ENCODE measurements around the gene PRKCA.
"Not testable (repeated sequence)": the region's sequence is repeated elsewhere in the genome, so short reads cannot be mapped to it uniquely, and the experiment has no call there.

PRKCA gene

DNA sequence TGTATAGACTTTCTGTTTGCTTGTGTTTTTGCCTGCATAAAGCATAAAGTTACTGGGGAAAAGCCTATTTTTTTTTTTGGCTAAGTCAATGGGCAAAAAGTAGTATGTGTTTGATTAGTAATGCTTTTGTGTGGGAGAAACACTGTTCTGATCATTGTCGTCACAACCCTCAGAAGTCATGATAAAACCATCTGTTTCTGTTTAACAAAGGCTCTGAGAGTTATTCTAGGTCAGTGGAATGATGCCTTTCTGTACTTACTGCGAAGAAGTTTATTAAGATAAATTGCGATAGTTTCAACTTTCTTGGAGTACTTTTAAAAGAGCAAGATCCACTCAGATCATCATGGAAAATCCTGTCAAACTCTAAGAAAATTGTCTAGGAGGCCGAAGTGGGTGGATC, 80.9 kb downstream of the PRKCA start:
- DNase-seq (ENCODE audit: low read depth in 2 of 2), result peak; percentile 94 to 95

DNA sequence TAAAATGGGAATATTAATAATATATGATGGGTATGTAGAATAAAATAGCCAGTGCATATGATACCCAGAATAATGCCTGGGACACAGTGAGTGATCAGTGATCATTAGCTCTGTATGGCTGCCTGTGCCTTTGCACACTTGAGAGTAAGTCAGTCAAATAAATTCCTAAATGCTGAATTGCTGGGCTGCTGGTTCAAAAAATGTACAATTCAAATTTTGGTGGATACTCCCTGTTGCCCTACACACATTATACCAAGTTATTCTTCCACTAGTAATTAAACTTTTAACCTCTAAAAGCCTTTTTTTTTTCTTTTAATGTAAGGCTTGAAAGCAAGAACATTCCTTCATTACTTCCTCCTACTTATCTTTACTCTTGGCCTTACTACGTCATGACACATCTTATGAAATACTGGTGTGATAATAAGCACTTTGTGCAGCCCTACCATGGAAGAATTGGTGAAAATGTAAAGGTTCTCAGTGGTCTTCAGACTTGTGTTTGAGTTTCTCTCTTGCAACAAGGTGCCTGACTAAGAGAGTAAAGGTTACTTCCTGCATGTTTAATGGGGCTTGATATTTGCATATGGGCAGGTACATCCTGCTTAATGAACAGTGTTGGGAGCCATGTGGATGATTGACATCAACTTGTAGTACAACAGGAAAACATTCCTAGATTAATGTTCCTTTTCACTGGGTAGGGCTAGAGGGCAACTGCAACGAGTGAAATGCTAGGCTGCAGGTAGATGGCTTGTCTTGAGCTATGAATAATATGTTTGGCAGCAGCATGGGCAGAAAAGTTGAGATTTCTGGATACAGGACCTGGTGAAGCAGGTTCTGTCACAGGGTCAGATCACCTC, 84.3 kb downstream of the PRKCA start:
- DNase-seq (ENCODE audit: low read depth in 2 of 2), result no peak

DNA sequence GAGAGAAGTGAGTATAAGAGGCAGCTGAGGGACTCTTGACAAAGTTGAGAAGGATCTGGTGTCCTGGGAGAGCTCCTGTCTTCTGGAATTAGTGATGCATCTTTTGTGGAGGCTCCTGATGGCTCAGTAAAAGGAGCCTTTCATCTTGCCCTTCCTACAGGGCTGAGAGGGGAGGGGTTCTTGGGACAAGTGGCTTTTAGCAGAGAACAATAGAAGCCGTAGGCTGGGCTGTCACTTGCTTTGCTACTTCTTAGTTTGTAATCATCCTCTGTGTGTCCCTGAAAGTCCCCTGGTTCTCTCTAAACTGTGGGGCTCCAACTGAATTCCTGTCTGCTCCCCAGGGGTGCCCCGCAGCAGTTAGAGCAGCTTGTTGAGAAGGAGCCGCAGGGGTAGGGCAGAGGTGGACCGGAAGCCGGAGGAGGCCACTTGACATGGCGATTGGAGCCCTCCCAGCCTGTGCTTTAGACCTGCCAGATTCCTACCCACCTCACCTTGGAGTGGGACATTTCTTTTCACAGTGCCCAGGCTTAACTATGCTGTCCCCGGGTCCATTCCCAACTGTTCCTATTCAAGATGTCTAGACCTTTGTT, 85.1 kb downstream of the PRKCA start:
- DNase-seq (ENCODE audit: low read depth in 2 of 2), result no peak

DNA sequence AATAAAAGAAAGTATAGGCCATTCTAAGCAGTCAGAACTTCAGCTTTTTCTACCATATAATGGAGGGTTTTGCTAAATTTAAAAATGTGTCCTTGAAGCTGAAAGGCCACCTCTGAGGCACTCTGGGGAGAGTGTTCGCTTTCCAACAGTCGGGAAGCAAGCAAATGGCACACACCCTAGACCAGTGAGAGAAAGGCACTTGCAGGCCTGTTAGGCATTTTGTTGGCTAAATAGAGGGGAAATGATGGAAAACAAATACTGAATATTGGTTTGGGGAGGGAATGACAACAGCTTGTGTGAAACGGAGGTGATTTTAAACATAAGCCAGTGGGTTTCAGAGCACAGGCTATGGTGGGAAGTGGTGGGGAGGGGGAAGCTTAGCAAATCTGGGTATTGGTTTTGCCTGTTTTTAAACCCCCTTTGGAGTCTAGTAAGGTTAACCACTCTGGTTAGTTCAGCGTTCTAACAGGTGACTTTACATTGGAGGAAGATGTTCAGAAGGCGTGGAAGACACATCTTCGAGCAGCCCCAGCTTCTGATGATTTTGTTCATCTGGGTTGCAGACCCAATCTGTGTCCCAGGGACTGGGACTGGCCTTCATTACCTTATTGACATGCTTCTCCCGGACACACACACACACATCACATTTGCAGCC, 90.5 kb downstream of the PRKCA start:
- DNase-seq (ENCODE audit: low read depth in 2 of 2), result no peak

DNA sequence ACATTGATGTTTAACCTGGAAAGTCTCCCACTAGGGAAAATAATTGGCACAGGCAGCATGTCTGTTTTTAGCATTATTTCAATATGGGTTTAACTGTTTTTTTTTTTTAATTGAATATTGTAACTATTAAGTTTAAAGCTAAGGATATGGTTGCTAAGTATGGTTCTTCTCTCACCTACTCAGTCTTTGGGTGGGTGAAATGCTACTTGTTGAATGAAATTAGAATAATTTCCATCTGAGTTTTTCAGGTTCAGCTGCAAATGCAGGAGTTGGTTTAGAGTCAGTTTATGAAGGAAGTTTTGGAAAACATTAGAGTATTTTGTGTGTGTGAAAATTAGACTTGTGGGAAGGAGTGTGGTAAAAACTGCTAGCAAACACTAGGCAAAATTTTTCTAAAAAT, 93.5 kb downstream of the PRKCA start:
- no peak for DNase-seq (ENCODE audit: low read depth in 2 of 2)

DNA sequence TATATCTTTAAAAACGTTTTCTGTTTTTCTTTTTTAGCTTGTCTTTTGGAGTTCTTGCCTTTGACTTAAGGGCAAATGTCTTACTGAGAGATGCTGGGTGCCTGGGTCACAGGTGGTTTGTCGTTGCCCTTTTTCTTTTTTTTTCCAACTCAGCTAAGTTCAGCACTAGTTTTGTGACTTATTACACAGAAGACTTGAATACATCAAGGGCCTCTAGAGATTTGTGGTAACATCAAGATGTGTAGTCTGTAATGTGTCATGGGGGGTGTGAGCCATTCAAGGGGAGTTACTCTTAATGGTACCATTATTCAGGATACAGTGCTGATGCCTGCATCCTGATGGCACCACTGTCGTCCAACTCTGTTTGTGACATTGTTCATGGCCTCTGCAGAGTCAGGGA, 95.1 kb downstream of the PRKCA start:
- DNase-seq (ENCODE audit: low read depth in 2 of 2), result no peak

DNA sequence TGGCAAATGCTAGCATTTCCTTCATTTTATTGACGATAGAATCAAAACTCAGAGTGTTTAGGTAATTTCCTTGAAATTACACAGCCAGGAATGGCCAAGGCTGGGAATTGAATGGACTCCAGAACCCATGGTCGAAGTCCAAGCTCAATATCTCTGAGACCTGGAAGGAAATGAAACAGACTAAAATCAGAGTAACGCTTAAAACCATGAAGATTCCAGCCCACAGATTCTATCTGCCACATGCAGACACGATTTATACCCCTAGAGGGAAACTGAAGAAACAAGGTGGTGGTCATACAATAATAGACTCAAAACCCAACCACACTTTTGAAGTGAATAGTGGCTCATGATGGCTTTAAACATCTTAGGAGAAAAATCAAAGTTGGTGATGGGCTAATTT, 95.6 kb downstream of the PRKCA start:
- no peak for DNase-seq (ENCODE audit: low read depth in 2 of 2)

DNA sequence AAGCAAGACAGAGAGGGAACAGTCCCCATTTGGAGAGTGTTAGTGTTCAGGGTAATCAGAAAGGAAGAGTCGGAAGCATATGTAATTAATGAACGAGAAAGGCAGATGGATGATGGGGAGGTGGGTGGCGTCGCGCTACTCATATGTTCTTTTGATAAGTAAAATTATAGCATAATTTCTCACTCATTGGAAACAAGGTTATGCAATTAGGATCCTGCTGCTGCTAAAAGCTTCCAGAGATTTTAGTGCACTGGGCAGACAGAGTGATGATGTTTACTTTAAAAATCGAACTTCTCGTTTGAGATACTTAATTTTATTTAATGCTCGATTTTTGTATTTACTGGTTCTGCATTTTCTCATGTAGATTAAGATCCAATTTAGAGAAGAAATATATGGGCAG, 96.2 kb downstream of the PRKCA start:
- DNase-seq (ENCODE audit: low read depth in 2 of 2), result no peak

DNA sequence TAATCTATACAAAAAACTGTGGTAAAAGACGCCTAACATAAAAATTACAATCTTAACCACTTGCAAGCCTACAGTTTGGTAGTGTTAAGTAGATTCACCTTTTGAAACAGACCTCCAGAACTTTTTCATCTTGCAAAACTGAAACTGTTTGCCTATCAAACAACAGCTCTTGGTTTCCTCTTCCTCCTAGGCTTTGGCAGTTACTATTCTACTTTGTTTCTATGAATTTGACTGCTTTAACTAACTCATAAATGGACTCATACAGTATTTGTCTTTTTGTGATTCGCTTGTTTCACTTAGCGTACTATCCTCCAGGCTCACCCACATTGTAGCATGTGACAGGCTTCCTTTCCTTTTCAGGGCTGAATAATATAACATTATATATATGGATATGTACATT, 97.0 kb downstream of the PRKCA start:
- DNase-seq (ENCODE audit: low read depth in 2 of 2), result no peak

DNA sequence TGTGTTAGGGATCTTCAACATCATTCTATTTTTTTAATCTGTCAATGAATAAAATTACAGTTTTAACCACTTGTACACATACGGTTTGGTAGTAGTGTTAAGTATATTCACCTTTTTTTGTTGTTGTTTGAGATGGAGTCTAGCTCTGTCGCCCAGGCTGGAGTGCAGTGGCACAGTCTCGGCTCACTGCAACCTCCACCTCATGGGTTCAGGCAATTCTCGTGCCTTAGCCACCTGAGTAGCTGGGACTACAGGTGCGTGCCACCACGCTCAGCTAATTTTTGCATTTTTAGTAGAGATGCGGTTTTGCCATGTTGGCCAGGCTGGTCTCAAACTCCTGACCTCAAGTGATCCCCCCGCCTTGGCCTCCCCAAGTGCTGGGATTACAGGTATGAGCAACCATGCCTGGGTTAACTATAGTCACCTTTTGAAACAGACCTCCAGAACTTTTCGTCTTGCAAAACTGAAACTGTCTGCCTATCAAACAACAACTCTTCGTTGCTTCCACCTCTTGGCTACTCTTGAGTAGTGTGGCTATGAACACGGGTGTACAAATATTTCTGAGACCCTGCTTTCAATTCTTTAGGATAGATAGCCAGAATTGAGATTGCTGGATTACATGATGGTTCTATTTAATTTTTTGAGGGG, 97.8 kb downstream of the PRKCA start:
- not testable (repeated sequence) for DNase-seq (ENCODE audit: low read depth in 2 of 2)

DNA sequence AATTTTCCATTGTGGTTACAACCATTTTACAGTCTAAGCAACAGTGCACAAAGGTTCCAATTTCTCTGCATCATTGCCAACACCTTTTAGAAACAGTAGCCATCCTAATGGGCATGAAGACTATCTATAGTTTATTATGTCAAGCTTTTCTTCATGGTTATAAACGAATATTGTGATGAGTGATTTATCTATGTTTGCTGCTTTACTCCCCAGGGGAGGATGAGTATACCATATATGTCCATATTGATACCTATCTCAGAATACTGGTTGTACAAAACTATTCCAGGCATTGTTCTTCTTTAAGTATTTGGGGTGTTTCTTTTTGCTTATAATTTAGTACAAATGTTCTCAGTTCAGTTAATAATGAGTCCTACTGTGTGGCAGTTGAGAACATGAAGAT, 98.3 kb downstream of the PRKCA start:
- DNase-seq (ENCODE audit: low read depth in 2 of 2), result no peak

DNA sequence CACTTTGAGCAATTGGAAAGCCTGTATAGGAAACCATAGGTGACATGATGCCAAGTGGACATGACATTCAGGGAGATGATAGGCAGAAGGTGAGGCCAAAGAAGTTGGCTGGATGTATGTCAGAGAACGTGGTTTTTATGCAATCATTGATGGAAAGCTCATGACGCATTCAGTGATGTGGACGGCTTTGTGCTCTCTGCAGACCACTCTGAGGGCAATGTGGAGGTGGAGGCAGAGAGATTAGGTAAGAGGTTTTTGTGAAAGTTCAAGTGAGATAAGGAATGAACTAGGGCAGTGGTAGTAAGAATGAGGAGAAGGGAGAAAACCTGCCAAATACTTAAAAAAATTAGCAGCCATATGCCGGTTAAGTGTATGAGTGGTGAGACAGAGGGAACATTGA, 99.0 kb downstream of the PRKCA start:
- no peak for DNase-seq (ENCODE audit: low read depth in 2 of 2)

DNA sequence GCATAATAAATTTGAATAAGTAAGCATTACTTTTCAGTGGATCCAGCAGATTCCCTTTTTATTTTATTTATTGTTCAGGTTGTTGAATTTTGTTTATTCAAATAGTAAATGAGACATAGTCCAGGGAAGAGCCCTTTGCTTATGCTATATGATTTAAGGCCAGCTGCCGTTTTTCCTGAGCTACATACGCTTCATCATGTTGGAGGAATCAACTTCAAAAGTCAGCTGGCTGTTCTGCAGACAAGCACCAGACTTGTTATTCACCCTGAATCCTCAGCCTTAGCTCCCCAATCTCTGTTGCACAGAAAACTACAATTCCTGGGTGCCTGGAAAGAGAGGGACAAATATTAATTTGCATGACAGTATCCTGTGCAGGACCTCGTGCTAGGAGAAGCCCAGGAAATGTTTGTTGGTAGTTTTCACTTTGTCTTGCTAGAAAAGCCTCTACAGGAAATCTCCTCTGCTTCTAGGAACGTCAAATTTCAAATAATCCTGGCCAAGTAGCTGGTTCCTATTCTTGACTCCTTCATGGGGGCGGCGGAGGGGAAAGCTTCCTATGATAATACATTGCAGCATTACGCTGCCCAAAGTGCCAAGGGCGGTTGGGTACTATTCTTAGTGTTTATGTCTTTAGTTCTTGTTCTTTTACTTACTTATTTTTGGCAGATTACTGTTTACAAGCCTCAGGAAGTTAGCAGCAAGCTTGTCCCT, 101.6 kb downstream of the PRKCA start:
- DNase-seq (ENCODE audit: low read depth in 2 of 2), result no peak

DNA sequence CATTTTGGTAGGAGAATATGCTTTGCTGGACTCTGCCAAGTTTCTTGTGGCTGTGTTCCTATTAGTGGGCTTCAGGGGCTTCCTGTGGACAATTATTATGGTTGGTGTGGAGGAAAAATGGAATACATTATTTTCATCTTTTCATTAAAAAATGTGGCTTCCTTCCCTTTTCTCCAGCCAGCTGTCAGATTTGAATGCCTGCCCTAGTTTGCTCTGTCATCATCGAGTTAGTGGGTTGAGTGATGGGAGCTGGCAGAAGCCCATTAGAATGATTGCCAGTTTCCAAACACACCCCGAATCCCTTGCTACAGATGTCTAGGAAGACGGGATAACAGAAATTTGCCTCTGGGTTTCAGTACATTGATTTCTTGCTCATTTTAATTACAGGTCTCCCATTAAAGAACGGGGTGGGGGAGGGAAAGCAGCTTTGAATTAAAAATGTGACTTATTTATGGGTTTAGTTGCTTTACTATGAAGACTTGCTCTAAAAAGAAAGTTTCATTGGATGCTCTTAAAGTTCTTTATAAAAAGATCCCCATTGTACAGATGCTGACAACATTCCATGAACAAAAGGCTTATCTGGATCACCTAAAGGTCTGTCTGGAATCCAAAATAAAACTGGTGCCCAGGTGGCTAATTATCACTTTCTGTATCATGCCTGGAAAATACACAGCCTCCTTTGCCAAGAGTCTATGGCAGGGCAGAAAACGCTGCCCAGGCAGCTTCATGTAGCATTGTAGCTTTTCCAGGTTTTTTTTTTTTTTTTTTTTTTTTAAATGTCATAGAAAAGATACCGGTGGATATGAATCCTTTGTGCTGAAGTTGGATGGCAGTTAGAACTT, 103.6 kb downstream of the PRKCA start:
- DNase-seq (ENCODE audit: low read depth in 2 of 2), result peak; percentile 54 to 64

DNA sequence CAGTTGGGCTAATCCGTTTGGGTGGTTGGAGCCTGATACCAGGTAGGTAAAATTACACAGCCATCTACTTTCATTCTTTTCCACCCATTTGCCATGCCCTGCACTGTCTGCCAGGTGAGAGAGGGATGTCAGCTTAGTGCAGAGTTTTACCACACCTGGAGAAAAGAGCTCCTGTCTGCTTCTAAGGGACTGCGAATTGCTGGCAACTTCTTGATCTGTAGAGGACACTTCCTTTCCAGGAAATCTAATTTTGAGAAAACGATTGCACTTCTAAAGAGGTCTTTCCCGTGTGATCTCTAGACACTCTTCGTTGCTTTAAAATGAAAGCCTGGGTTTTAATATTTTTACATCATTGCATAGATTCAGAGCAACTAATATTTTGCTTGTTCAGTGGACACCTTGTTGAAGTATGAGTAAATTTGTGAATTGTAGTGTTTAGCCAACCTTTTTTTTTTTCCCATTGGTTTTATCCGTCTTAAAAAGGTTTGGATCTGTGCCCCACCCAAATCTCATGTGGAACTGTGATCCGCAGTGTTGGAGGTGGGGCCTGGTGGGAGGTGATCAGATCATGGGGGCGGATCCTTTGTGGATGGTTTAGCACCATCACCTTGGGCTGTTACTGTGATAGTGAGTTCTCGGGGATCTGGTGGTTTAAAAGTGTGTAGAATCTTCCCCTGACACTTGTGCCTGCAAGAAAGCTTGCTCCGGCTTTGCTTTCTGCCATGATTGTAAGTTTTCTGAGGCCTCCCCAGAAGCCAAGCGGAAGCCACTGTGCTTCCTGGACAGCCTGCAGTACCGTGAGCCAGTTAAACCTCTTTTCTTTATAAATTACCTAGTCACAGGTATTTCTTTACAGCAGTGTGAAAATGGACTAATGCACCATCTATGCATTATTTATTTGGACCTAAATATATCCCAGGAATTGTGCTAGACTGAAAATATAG, 104.6 kb downstream of the PRKCA start:
- no peak for DNase-seq (ENCODE audit: low read depth in 2 of 2)

DNA sequence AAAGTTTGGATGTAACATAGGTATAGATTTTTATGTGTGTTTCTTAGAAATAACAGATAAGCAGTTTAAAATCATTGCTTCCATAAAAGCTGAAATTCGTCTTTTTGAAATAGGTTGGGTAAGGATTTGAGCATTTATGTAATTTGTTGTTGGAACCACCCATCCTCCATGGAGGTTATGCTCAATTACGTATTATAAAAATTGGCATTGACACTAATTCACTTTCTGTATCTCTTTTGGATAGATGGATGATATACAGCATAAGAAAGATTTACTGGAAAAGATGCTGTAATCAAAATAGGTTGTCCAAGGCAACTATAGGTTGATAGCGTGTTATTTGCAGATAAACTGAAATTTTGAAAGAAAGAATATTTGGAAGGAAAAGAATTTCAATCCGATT, 105.5 kb downstream of the PRKCA start:
- DNase-seq (ENCODE audit: low read depth in 2 of 2), result no peak

DNA sequence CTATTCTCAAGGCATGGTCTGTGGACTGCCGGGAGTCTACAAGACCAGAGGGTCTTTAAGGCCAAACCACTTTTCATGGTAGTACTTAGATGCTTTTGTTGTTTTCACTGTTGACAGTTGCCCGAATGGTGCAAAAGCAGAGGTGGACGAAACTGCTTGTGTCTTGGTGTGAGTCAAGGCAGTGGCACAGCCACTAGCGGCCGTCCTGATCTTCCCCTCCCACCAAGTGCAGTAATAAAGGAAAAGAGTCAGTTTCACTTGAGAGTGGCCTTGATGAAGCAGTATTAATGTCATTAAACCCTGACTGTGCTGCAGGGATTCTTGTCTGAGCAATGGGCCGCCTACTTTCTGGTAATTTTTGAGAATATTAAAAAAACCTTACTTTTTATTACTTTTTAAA, 109.1 kb downstream of the PRKCA start:
- no peak for DNase-seq (ENCODE audit: low read depth in 2 of 2)

DNA sequence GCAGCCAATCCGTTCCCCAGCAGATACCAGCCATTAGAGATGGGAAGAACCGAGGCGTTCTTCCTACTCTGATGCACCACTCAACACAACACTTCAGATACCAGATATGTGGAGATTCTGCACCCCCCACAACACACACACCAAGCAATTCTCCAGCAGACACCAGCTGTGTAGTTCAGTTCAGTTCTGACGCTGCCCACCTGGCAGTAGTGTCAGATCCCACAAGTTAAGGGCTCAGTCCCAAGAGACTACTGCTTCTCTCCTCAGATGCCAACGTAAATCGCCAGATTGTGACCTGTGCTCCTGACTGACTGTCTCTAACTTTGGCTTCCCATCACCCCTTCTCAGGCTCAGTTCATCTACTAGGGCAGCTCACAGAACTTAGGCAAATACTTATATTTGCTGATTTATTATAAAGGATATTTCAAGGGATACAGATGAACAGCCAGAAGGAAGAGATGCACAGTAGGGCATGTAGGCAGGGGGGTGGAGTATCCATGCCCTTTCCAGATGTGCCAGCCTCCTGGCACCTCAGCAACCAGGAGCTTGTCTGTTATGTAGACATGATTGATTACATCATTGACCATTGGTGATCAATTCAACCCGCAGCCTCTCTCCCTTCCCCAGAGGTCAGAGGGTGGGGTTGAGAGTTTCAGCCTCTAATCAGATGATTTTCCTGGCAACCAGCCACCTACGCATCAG, 110.6 kb downstream of the PRKCA start:
- no peak for DNase-seq (ENCODE audit: low read depth in 2 of 2)

Data from fibroblast of skin of left biceps (primary cell).